ENCODE results near the gene NAV1. TPM values are rescaled to one million over a fixed set of nuclear protein-coding genes. Genes with fewer than 3 reads are reported as not detected.

NAV1 gene
- total RNA-seq, 4 donors from 2014 or later, result 17.4 to 36.9 (median 25.5) TPM

- TF ChIP-seq POLR2AphosphoS5 (IDR thresholded peaks at IDR 0.05), result no peak
- TF ChIP-seq POLR2A (IDR thresholded peaks at IDR 0.05), result no peak
- no peak for TF ChIP-seq CTCF (IDR thresholded peaks at IDR 0.05)
- TF ChIP-seq EP300 (IDR thresholded peaks at IDR 0.05), result no peak
- Histone ChIP-seq H3K4me1 (peaks cover 34% of the 10 kb centered on the region), H3K9me3 (no peaks in the 10 kb centered on the region), H3K27ac (no peak overlapping the region), H3K4me3 (no peak overlapping the region), H3K27me3 (no peaks in the 10 kb centered on the region), H3K36me3 (no peaks in the 10 kb centered on the region)
- WGBS, result 100% methylated on average over 1 of the region's 1 CpG
- DNase-seq (ENCODE audit: low spot score in 2 of 2), result no peak
Observed at GRCh38 chr1:201510734-201511133, 28.2 kb upstream of the NAV1 start.

GRCh38 chr1:201511396-201511940, 27.5 kb upstream of the NAV1 start:
- no peak overlapping the region for H3K27ac ChIP-seq

GRCh38 chr1:201511941-201512539, 26.9 kb upstream of the NAV1 start:
- no peaks in the 10 kb centered on the region for H3K36me3 ChIP-seq
- WGBS, result 12% methylated on average over 5 of the region's 6 CpGs
- no peak for DNase-seq (ENCODE audit: low spot score in 2 of 2)
- no peaks in the 10 kb centered on the region for H3K9me3 ChIP-seq
- H3K4me1 ChIP-seq, result peaks cover 25% of the 10 kb centered on the region
- H3K27me3 ChIP-seq, result no peaks in the 10 kb centered on the region
- H3K4me3 ChIP-seq, result no peak overlapping the region
- TF ChIP-seq POLR2A (IDR thresholded peaks at IDR 0.05) (no peak), POLR2AphosphoS5 (IDR thresholded peaks at IDR 0.05) (no peak), CTCF (IDR thresholded peaks at IDR 0.05) (no peak), EP300 (IDR thresholded peaks at IDR 0.05) (no peak)
- peak overlapping the region; percentile 58 for H3K27ac ChIP-seq

More at GRCh38 chr1:201511396-201511940, 27.5 kb upstream of the NAV1 start:
- Histone ChIP-seq H3K36me3 (no peaks in the 10 kb centered on the region), H3K4me1 (peaks cover 27% of the 10 kb centered on the region), H3K4me3 (no peak overlapping the region), H3K9me3 (no peaks in the 10 kb centered on the region), H3K27me3 (no peaks in the 10 kb centered on the region)
- DNase-seq (ENCODE audit: low spot score in 2 of 2), result no peak
- TF ChIP-seq CTCF (IDR thresholded peaks at IDR 0.05) (no peak), POLR2AphosphoS5 (IDR thresholded peaks at IDR 0.05) (no peak)
- 78% methylated on average over 6 of the region's 6 CpGs for WGBS

- no peaks in the 10 kb centered on the region for H3K27me3 ChIP-seq
- H3K4me1 ChIP-seq, result peaks cover 28% of the 10 kb centered on the region
- H3K27ac ChIP-seq, result no peak overlapping the region
- no peak overlapping the region for H3K4me3 ChIP-seq
- WGBS, result 92% methylated on average over 6 of the region's 6 CpGs
- no peaks in the 10 kb centered on the region for H3K36me3 ChIP-seq
- no peak for TF ChIP-seq EP300 (IDR thresholded peaks at IDR 0.05)
- no peak for TF ChIP-seq POLR2AphosphoS5 (IDR thresholded peaks at IDR 0.05)
- TF ChIP-seq POLR2A (IDR thresholded peaks at IDR 0.05), result no peak
- TF ChIP-seq CTCF (IDR thresholded peaks at IDR 0.05), result no peak
- no peaks in the 10 kb centered on the region for H3K9me3 ChIP-seq
- no peak for DNase-seq (ENCODE audit: low spot score in 2 of 2)
Observed at GRCh38 chr1:201513498-201514243, 25.3 kb upstream of the NAV1 start.

GRCh38 chr1:201514466-201514865, 24.5 kb upstream of the NAV1 start:
- H3K36me3 ChIP-seq, result no peaks in the 10 kb centered on the region
- no peak overlapping the region for H3K27ac ChIP-seq
- H3K27me3 ChIP-seq, result no peaks in the 10 kb centered on the region
- no peak for DNase-seq (ENCODE audit: low spot score in 2 of 2)
- peaks cover 26% of the 10 kb centered on the region for H3K4me1 ChIP-seq
- TF ChIP-seq POLR2A (IDR thresholded peaks at IDR 0.05) (no peak), CTCF (IDR thresholded peaks at IDR 0.05) (no peak), POLR2AphosphoS5 (IDR thresholded peaks at IDR 0.05) (no peak), EP300 (IDR thresholded peaks at IDR 0.05) (no peak)
- no peak overlapping the region for H3K4me3 ChIP-seq
- H3K9me3 ChIP-seq, result no peaks in the 10 kb centered on the region
- 97% methylated on average over 2 of the region's 2 CpGs for WGBS

Data from suprapubic skin (tissue), 4 donors.